Activated CD8-positive, alpha-beta memory T cell treated with anti-CD3 and anti-CD28 coated beads for 36 hours (primary cell): ENCODE results near the gene ROGDI. TPM values are rescaled to one million over a fixed set of nuclear protein-coding genes. Genes with fewer than 3 reads are reported as not detected.
"Not testable (repeated sequence)": the region's sequence is repeated elsewhere in the genome, so short reads cannot be mapped to it uniquely, and the experiment has no call there.

Experiments
- CTCF ChIA-PET: fragments of 350-600 bp; sonication (Branson Sonifier 250); formaldehyde crosslinking; loops from one replicate; lab custom pipeline; 2021; ENCODE audit warnings: antibody characterized with exemption; lab: Charles Lee
- POLR2A ChIA-PET: fragments of 350-600 bp; sonication (Branson Sonifier 250); formaldehyde crosslinking; loops from one replicate; lab custom pipeline; 2021; ENCODE audit warnings: antibody characterized with exemption; lab: Charles Lee
- total RNA-seq, 2 experiments: library from RNA; stranded (reverse); gene quantifications; one replicate each; pipeline ENCODE4 v1.2.3, GENCODE V29; 2021

ROGDI gene
- total RNA-seq, 2 experiments from 2014 or later, result 4.8 to 5.4 TPM

- ChIA-PET POLR2A (no interaction called here), CTCF (no interaction called here)
Observed at GRCh38 chr16:4796982-4797804, 5.2 kb downstream of the ROGDI start.

GRCh38 chr16:4795828-4796572, 6.4 kb downstream of the ROGDI start:
- CTCF ChIA-PET, result no interaction called here
- POLR2A ChIA-PET, result no interaction called here

GRCh38 chr16:4795181-4795827, 7.1 kb downstream of the ROGDI start, which contains the start of gene SMIM22:
SMIM22 (plus strand) TSS chr16:4795369; CDS start chr16:4795735, 366 bp downstream.
- POLR2A ChIA-PET, result no interaction called here
- CTCF ChIA-PET, result no interaction called here

GRCh38 chr16:4792951-4793513, 9.4 kb downstream of the ROGDI start:
- CTCF ChIA-PET, result interaction anchor here (0.6 to 0.7 kb wide), 2 partner anchors 61 to 140 kb away, joined by 3 to 6 read pairs; no protein-coding TSS in a partner anchor

GRCh38 chr16:4790871-4791270, 11.6 kb downstream of the ROGDI start:
- ChIA-PET POLR2A (no interaction called here), CTCF (no interaction called here)

More at GRCh38 chr16:4792951-4793513, 9.4 kb downstream of the ROGDI start:
- POLR2A ChIA-PET, result no interaction called here

GRCh38 chr16:4790261-4790660, 12.2 kb downstream of the ROGDI start:
- ChIA-PET POLR2A (no interaction called here), CTCF (no interaction called here)

- ChIA-PET CTCF (no interaction called here), POLR2A (no interaction called here)
Observed at GRCh38 chr16:4788910-4789309, 13.5 kb downstream of the ROGDI start.

- CTCF ChIA-PET, result no interaction called here
- POLR2A ChIA-PET, result no interaction called here
Observed at GRCh38 chr16:4788489-4788889, 13.9 kb downstream of the ROGDI start.

GRCh38 chr16:4787627-4788482, 14.6 kb downstream of the ROGDI start, which contains the start of gene SEPTIN12:
SEPTIN12 (minus strand) TSS chr16:4788345; CDS start chr16:4787645, 700 bp downstream.
- CTCF ChIA-PET, result no interaction called here
- POLR2A ChIA-PET, result no interaction called here

GRCh38 chr16:4787068-4787467, 15.4 kb downstream of the ROGDI start:
- POLR2A ChIA-PET, result no interaction called here
- CTCF ChIA-PET, result no interaction called here

- CTCF ChIA-PET, result interaction anchor here (0.7 kb wide), 1 partner anchor 268 kb away, joined by 3 read pairs; no protein-coding TSS in a partner anchor
Observed at GRCh38 chr16:4785758-4786433, 16.5 kb downstream of the ROGDI start.

GRCh38 chr16:4784444-4784987, 17.9 kb downstream of the ROGDI start:
- POLR2A ChIA-PET, CTCF ChIA-PET: not testable (repeated sequence)

More at GRCh38 chr16:4785758-4786433, 16.5 kb downstream of the ROGDI start:
- POLR2A ChIA-PET, result no interaction called here

- POLR2A ChIA-PET, result no interaction called here
- CTCF ChIA-PET, result no interaction called here
Observed at GRCh38 chr16:4783951-4784336, 18.5 kb downstream of the ROGDI start.

GRCh38 chr16:4783251-4783950, 19.0 kb downstream of the ROGDI start:
- CTCF ChIA-PET, result no interaction called here
- POLR2A ChIA-PET, result no interaction called here

- POLR2A ChIA-PET, result no interaction called here
- CTCF ChIA-PET, result no interaction called here
Observed at GRCh38 chr16:4780235-4780634, 22.2 kb downstream of the ROGDI start.

GRCh38 chr16:4778050-4778392, 24.4 kb downstream of the ROGDI start:
- ChIA-PET CTCF (no interaction called here), POLR2A (no interaction called here)

GRCh38 chr16:4777339-4778049, 24.9 kb downstream of the ROGDI start:
- POLR2A ChIA-PET, result interaction anchor here (0.7 kb wide), 1 partner anchor 275 kb away, joined by 4 read pairs; no protein-coding TSS in a partner anchor
- CTCF ChIA-PET, result no interaction called here
